ENCODE data around the gene CGNL1. TPM values are rescaled to one million over a fixed set of nuclear protein-coding genes. Genes with fewer than 3 reads are reported as not detected.
A peak's percentile ranks its signal among the peaks of the same experiment; 100 is the strongest.

CGNL1 gene
- total RNA-seq, 6 donors from 2014 or later, result 40.1 to 81.8 (median 63.0) TPM

DNA sequence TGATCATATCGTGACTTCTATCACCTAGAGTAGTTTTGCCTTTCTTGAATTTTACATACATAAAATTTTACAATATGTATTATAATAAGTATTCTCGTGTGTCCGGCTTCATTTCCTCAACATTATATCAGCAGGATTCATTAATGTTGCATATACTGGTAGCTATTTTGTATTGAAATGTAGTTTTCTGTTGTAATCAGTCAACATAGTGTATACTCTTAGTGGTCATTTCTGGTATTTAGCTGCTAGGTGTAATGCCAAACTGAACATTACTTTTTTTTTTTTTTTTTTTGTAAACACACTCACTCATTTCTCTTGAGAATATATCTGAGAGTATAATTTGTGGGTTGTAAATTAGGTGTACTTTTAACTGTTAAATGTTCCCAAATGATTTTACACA is 70.1 kb downstream of the CGNL1 start:
- WGBS, 2 donors, result 83 to 88% methylated on average over 3 of the region's 3 CpGs
- DNase-seq (no peak), ATAC-seq (ENCODE audit: low FRiP score in 2 of 2) (no peak)
- H3K9me3 ChIP-seq, result no peaks in the 10 kb centered on the region
- H3K4me1 ChIP-seq, result peaks cover 0 to 8% (median 5%) of the 10 kb centered on the region in 4 donors
- no peak overlapping the region for H3K4me3 ChIP-seq
- H3K27ac ChIP-seq, result no peak overlapping the region
- TF ChIP-seq EP300 (IDR thresholded peaks at IDR 0.05) (no peak), POLR2AphosphoS5 (IDR thresholded peaks at IDR 0.05) (no peak), POLR2A (IDR thresholded peaks at IDR 0.05) (no peak)
- TF ChIP-seq, protein P1, sequence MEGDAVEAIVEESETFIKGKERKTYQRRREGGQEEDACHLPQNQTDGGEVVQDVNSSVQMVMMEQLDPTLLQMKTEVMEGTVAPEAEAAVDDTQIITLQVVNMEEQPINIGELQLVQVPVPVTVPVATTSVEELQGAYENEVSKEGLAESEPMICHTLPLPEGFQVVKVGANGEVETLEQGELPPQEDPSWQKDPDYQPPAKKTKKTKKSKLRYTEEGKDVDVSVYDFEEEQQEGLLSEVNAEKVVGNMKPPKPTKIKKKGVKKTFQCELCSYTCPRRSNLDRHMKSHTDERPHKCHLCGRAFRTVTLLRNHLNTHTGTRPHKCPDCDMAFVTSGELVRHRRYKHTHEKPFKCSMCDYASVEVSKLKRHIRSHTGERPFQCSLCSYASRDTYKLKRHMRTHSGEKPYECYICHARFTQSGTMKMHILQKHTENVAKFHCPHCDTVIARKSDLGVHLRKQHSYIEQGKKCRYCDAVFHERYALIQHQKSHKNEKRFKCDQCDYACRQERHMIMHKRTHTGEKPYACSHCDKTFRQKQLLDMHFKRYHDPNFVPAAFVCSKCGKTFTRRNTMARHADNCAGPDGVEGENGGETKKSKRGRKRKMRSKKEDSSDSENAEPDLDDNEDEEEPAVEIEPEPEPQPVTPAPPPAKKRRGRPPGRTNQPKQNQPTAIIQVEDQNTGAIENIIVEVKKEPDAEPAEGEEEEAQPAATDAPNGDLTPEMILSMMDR (IDR thresholded peaks at IDR 0.05), result no peak
- H3K27me3 ChIP-seq, result no peaks in the 10 kb centered on the region
- peaks cover 0 to 3% (median 0%) of the 10 kb centered on the region in 4 donors for H3K36me3 ChIP-seq

DNA sequence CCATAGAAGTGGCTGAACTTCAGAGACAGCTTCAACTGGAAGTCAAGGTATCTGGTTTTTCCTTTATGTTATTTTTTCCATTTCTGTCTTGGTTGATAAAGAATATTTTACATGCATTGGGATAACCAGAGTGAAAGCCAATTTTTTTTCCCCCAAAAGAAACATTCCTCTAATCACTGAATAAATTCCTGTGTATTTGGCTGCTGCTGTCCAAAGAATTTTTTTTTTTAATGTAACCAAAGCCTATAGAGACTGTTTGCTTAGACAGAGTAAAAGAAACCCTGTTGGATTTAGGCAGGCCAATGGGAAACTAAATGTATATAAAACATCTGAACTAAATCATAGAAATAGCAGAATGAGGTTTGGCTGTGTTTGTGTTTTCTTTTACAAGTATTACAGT is 75.2 kb downstream of the CGNL1 start:
- no peak for ATAC-seq (ENCODE audit: low FRiP score in 2 of 2)

GRCh38 chr15:57452090-57452754 is 75.9 kb downstream of the CGNL1 start:
- Histone ChIP-seq H3K27ac (peak overlapping the region in 2 of 4 donors; percentile 26 to 42), H3K27me3 (no peaks in the 10 kb centered on the region), H3K4me3 (no peak overlapping the region), H3K4me1 (peaks cover 0 to 3% (median under 1%) of the 10 kb centered on the region in 4 donors), H3K36me3 (peaks cover 0 to 7% (median 0%) of the 10 kb centered on the region in 4 donors), H3K9me3 (no peaks in the 10 kb centered on the region)
- TF ChIP-seq, protein P1 (IDR thresholded peaks at IDR 0.05), result no peak
- TF ChIP-seq POLR2AphosphoS5 (IDR thresholded peaks at IDR 0.05), result no peak
- TF ChIP-seq EP300 (IDR thresholded peaks at IDR 0.05), result no peak
- TF ChIP-seq POLR2A (IDR thresholded peaks at IDR 0.05), result no peak
- 72 to 76% methylated on average over 11 of the region's 11 CpGs for WGBS, 2 donors
- DNase-seq, result no peak
- ATAC-seq (ENCODE audit: low FRiP score in 2 of 2), result peak in 1 of 2 donors; percentile 59

More for the DNA sequence above, 75.2 kb downstream of the CGNL1 start:
- TF ChIP-seq POLR2AphosphoS5 (IDR thresholded peaks at IDR 0.05) (no peak), EP300 (IDR thresholded peaks at IDR 0.05) (no peak), POLR2A (IDR thresholded peaks at IDR 0.05) (no peak)
- TF ChIP-seq, protein P1 (IDR thresholded peaks at IDR 0.05), result no peak
- H3K4me1 ChIP-seq, result peaks cover 0 to 3% (median 0%) of the 10 kb centered on the region in 4 donors
- no peak overlapping the region for H3K27ac ChIP-seq
- DNase-seq, result no peak
- H3K36me3 ChIP-seq, result peaks cover 0 to 7% (median 0%) of the 10 kb centered on the region in 4 donors
- no peak overlapping the region for H3K4me3 ChIP-seq
- H3K27me3 ChIP-seq, result no peaks in the 10 kb centered on the region
- H3K9me3 ChIP-seq, result no peaks in the 10 kb centered on the region

- peaks cover 0 to 7% (median 0%) of the 10 kb centered on the region in 4 donors for H3K36me3 ChIP-seq
- no peak for TF ChIP-seq POLR2A (IDR thresholded peaks at IDR 0.05)
- no peak for TF ChIP-seq POLR2AphosphoS5 (IDR thresholded peaks at IDR 0.05)
- TF ChIP-seq, protein P1 (IDR thresholded peaks at IDR 0.05), result no peak
- no peak for TF ChIP-seq EP300 (IDR thresholded peaks at IDR 0.05)
- whole genome bisulfite sequencing, 2 donors, result 59 to 75% methylated on average over 2 of the region's 2 CpGs
Observed at GRCh38 chr15:57455929-57456328, 79.6 kb downstream of the CGNL1 start.

DNA sequence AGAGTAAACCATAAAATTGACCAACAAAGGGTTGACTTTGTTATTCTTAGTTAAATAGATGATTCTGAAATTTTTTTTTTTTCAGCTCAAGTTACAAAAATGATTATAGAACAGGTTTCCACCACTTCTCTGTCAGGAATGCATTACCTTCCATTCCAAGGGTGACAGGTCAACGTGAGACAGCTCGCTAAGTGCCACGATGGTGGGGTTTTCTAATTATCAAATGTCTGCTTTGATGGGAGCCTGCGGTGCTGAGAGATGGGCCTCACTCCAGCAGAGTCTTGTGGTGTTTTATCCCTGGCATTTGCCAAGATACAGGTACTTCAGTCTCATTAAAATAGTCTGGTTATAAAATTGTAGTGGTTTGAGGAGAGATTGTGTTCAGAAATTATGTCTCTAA is 80.3 kb downstream of the CGNL1 start:
- H3K27me3 ChIP-seq, result no peaks in the 10 kb centered on the region
- H3K36me3 ChIP-seq, result peaks cover 0 to 7% (median 0%) of the 10 kb centered on the region in 4 donors
- TF ChIP-seq POLR2A (IDR thresholded peaks at IDR 0.05) (no peak), POLR2AphosphoS5 (IDR thresholded peaks at IDR 0.05) (no peak), EP300 (IDR thresholded peaks at IDR 0.05) (no peak)
- TF ChIP-seq, protein P1 (IDR thresholded peaks at IDR 0.05), result no peak
- no peak overlapping the region for H3K27ac ChIP-seq
- H3K4me1 ChIP-seq, result peaks cover 0 to 13% (median 5%) of the 10 kb centered on the region in 4 donors
- WGBS, 2 donors, result 70 to 80% methylated on average over 4 of the region's 4 CpGs
- no peak overlapping the region for H3K4me3 ChIP-seq
- ATAC-seq (ENCODE audit: low FRiP score in 2 of 2) (no peak), DNase-seq (no peak)
- H3K9me3 ChIP-seq, result no peaks in the 10 kb centered on the region

More at GRCh38 chr15:57455929-57456328, 79.6 kb downstream of the CGNL1 start:
- ATAC-seq (ENCODE audit: low FRiP score in 2 of 2) (no peak), DNase-seq (no peak)
- no peaks in the 10 kb centered on the region for H3K9me3 ChIP-seq
- H3K27ac ChIP-seq, result no peak overlapping the region
- no peaks in the 10 kb centered on the region for H3K27me3 ChIP-seq
- H3K4me1 ChIP-seq, result peaks cover 0 to 13% (median 5%) of the 10 kb centered on the region in 4 donors
- H3K4me3 ChIP-seq, result no peak overlapping the region

Measured in upper lobe of left lung (tissue), 6 donors.